Frontal cortex (tissue), 4 donors: ENCODE results near the gene DRAM2. TPM values are rescaled to one million over a fixed set of nuclear protein-coding genes. Genes with fewer than 3 reads are reported as not detected.

Experiments used
- DNase-seq, 2 donors: peaks; one replicate each; pipeline ENCODE4 v3.0.0; 2012; ENCODE audit warnings: low spot score in 2 of 2
- FAIRE-seq: peaks from 2 replicates; lab custom pipeline; 2012; peaks lifted over from hg19 to GRCh38; lab: Jason Lieb, UNC
- total RNA-seq: library from RNA; depleted of rRNA; stranded (reverse); fragments of >200 nt; gene quantifications from one replicate; pipeline ENCODE4 v1.2.3, GENCODE V29; 2014
- donor health status: control.
- donor health status: control.
- donor health status: control.

Gene DRAM2
- 42.0 TPM for total RNA-seq

DNA sequence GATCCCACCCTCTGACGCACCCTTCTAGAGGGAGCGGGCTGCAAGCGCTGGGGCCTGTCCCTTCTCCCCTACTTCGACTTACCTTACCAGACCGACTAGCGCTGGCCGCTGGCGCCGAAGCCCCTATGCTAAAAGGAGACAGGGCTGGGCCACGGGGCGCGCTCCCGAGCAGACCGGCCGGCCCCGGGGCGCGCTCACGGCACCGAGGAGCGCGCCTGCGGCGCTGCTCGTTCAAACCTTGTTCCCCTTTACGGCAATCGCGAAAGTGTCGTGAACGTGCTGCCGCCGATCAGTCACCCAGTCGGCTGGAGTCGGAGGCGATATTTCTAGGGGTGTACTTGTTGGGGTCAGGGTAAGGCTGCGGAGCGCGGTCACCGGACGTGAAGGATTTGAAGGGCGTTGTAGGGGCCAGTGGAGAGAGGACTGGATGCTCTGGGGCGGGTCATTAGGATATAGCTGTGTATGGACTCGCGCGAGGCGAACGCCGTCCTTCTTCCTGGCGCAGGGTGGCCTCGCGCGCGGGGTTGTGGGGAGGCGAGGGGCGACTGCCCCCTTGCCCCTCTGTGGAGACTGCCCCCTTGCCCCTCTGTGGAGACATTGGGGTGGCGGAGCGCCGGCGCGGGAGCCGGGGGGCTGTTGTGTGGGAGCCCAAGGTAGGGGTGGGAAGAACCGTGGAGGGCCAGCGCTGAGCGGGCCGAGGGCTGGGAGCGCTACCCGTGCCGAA, at the start of gene DRAM2, which contains the start of gene CEPT1:
Gene DRAM2 (minus strand): TSS at position 138 of the 724 bp plus-strand sequence. CDS start 8,539 bp downstream, outside the sequence.
Gene CEPT1 (plus strand): TSS at position 268 of the 724 bp plus-strand sequence. CDS start 7,492 bp downstream, outside the sequence.
- DNase-seq (peak; percentile 84 to 88), FAIRE-seq (no peak)

DNA sequence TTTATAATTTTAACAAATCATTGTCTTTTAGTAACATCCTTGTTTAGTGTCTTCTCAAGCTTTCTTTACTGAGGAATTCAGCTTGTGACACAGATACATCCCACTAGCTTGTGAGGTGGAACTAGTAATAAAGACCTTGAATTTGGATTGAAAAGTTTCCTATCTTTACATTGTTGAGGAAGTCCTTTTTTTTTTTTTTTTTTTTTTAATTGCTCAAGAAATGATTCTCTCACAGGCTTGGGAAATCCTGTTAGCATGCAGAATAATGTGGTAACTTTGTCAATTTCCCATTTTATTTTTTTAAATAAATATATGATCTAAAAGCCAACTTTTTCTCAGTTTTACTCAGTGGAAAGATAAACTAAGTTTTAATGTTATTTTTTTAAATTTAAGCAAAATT, 44.8 kb upstream of the DRAM2 start:
- peak; percentile 44 for FAIRE-seq

DNA sequence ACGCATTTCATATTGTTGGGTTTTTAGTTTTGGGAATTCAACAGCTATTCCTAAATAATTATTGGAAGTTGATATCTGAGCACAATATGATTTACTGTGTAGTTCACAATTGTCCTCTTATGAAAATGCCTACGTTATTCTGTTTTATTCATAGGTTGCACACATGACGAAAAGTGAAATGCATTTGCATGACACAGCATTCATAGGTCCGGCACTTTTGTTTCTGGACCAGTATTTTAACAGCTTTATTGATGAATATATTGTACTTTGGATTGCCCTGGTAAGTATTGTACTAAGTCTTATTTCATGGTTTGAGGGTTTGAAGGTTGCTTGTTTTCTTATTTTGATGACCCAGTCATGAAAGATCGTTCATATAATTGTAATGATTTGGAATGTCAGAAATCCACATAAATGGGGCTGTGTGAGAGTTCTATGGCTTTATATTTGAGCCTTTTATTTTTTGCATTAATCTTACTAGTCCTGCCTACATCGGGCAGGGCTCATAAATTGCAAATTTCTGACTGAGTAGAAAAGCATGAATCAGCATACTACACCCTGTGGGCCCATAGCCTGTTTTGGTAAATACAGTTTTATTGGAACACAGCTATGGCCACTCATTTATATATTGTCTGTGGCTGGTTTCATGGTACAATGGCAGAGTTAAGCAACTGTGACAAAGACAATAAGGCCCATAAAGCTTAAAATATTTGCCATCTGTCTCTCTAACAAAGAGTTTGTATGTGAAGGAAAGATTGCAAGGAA, 43.6 kb upstream of the DRAM2 start:
- DNase-seq = no peak
- no peak for FAIRE-seq

More for the DNA sequence above, 44.8 kb upstream of the DRAM2 start:
- no peak for DNase-seq

DNA sequence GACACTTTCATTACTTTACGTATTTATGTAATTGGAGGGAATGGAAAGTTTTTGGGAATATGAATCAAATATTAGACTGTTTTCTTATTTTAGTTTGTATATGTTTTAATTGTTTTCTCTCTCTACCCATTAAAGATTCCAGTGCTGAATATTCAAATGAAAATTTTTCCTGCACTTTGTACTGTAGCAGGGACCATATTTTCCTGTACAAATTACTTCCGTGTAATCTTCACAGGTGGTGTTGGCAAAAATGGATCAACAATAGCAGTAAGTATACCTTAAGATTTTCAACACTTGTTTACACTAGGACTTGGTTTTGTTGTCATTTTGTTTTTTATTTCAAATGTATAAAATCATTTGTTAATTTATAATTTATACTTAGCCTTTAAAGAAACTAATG, 42.2 kb upstream of the DRAM2 start:
- DNase-seq = no peak
- peak; percentile 44 for FAIRE-seq

DNA sequence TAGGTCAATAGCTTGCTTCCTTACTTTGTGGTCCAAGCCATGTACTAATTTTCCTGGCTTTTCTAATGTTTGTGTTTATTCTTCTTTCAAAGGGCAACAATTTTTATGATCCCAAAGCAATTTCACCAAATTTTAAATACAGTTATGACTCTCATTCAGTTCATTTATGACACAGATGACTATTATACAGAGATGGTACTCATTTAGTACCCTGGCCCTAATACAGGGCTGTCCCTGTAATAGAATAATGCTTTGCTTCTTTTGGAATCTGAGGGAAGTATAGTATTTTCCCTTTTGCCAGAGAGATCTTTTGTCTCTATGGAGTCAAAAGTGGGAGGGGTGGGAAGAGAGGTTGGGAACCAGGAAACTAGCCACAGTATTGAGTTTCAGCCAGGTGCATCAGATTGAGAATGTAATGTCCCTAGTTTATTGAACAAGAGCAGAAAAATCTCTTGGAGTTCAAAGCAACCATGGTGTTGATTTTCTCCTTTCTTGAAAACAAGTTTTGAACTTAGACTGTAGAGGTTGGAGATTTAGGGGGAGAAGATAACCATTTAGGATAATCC, 40.2 kb upstream of the DRAM2 start:
- DNase-seq = no peak
- FAIRE-seq = no peak

DNA sequence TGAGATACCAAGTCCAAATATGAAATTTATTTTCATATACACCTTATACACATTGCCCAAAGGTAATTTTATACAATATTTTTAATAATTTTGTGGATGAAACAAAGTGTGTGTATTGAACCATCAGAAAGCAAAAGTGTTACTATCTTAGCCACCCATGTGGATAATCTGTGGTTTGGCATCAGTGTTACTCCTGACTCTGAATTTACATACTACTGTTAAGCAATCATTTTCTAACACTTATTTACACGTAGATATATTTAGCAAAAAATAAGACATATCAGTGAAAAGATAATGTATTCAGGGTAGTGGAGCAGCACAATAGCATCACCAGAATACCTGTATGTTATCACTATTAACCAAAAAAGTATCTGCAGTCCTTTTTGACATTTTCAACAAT, 36.8 kb upstream of the DRAM2 start:
- no peak for FAIRE-seq
- DNase-seq = no peak

DNA sequence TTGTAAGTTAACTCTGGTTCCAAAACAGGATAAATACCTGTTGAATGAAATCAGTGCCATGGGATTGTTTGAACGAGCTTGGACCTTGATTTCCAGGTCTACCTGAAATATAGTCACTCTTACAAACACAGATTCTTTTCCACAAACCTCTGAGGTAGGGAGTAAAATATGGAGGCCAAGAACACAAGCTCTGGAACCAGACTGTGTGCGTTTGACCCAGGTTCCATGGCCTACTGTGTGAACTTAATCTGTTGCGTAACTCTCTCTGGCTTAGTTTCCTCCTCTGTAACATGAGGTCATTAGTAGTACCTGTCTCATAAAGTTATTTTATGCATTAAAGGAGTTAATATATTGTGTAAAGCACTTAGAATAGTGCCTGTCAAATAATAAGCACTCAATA, 35.5 kb upstream of the DRAM2 start:
- DNase-seq = no peak
- FAIRE-seq = no peak

DNA sequence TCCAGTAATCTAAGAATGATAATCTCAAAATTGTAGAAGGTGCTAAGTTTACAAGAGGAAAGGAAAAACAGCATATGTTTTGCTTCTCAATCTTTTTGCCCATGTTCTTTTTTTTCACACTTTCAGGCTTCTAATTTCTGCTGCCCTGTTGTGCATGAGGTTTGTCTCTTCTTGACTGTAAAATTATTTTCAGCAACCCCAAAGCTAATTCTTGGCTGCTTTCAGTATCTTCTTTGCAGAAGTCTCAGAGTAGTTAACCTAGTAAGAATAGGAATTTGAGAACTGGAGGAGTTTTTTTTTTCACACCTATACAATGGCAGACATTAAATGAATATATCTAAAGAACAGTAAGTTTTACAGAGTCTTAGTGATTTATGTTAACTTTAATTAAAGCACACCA, 34.2 kb upstream of the DRAM2 start:
- DNase-seq (no peak), FAIRE-seq (no peak)

DNA sequence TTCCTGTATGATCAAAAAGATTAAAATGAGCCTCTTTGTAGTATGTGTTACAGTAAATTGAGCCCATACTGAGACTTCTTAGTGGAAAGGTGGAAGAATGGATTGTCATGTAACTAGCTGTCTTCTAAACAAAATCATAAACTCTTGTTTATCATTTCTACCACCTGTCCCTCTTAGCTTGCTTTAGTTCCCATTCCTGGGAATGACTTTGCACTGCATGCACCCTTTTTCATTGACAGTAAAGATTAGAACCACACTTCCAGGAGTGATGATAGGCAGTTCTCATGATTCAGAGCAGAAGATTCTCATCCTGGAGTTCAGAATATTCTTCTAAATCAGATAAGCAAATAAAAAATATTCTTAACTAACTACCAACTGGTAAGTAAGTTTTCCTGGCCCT, 32.6 kb upstream of the DRAM2 start:
- FAIRE-seq = no peak
- no peak for DNase-seq

DNA sequence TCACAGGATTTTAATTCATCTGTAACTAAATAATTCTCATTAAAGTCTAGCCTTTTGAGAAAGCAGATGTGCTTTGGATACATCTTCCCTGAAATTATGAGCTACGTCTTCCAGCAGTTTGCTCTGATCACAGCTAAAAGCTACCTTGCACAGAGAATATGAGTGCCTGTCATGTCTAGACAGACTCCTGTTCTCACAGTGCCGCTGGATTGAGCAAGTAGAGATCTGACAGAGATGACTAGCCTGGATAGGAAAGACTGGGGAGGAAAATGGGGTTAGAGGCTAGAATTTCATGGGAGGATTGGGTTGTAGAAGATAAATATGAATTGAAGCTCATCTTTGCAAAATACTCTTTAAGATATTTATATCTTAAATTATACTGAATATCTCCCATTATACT, 24.3 kb upstream of the DRAM2 start:
- DNase-seq = no peak
- no peak for FAIRE-seq

DNA sequence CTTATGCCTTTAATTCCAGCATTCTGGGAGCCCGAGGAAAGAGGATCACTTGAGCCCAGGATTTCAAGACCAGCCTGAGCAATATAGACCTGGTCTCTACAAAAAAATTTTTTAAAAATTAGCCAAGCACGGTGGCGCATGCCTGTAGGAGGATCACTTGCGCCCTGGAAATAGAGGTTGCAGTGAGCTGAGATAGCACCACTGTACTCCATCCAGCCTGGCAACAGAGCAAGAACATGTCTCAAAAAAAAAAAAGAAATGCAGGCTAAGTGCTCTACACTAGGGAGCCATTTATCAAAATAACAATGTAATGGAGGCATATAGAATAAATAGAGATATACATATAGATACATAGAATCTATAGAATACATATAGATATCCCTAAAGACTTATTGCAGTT, 23.5 kb upstream of the DRAM2 start:
- no peak for DNase-seq
- no peak for FAIRE-seq

DNA sequence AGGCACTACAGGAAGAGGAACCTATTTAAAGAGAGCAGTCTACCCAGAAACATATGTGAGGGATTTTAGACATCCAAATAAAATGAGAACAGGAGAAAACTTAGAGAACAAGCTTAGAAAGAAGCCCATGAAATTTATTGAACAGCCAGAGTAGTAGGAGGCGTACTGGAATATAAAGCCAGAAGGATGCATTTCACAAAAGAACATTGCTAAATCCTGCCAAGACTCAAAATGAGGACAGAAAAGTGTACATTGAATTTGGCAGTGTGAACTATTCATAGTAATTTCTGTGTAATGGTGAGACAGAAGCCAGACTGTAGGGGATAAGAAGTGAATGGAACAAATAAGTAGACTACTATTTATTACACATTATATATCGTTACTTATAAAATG, 22.6 kb upstream of the DRAM2 start:
- DNase-seq (no peak), FAIRE-seq (no peak)

DNA sequence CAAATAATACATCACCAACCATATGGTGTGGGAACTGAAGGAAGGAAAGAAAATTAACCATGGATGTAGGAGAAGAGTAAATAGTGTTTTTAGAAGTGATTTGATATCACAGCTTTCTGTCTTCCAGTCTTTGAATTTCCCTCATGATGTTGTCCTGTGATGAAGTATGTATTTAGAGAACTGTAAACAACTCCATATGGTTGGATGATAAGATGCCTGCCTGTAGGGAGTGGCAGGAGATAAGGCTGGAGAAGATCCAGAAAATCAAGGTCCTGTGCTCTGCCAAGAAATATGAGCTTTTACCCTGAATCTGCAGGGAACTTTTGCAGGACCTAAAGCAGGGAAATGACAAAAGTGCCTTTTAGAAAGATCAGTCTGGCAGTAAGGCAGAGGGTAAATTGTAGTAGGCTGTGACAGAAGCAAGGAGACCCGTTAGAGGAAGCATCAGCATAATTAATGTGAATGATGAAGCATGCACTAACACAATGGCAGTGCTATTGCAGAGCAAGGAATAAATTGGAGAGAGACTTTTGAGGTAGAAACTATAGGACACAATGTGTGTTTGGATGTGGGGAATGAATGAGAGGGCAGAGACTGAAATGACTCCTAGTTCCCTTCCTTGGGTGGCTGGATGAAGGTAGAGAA, 22.1 kb upstream of the DRAM2 start:
- DNase-seq (no peak), FAIRE-seq (no peak)

DNA sequence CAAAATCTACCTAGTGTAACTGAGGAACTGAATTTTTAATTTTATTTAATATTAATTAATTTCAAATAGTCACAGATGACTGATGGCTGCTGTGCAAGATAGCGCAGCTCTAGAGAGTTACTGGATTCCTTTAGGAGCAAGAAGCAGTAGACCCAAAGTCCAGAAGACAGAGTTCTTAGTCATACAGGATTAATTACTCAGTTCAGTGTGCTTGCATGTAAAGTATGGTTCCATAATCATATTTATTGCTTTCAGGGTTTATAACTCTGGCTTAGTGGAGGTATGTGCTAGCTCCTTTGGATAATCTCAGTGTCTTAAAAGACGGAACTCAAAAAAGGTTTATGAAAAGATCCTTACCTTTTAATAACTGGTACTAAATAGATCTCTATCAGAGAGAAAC, 17.5 kb upstream of the DRAM2 start:
- FAIRE-seq (no peak), DNase-seq (no peak)

DNA sequence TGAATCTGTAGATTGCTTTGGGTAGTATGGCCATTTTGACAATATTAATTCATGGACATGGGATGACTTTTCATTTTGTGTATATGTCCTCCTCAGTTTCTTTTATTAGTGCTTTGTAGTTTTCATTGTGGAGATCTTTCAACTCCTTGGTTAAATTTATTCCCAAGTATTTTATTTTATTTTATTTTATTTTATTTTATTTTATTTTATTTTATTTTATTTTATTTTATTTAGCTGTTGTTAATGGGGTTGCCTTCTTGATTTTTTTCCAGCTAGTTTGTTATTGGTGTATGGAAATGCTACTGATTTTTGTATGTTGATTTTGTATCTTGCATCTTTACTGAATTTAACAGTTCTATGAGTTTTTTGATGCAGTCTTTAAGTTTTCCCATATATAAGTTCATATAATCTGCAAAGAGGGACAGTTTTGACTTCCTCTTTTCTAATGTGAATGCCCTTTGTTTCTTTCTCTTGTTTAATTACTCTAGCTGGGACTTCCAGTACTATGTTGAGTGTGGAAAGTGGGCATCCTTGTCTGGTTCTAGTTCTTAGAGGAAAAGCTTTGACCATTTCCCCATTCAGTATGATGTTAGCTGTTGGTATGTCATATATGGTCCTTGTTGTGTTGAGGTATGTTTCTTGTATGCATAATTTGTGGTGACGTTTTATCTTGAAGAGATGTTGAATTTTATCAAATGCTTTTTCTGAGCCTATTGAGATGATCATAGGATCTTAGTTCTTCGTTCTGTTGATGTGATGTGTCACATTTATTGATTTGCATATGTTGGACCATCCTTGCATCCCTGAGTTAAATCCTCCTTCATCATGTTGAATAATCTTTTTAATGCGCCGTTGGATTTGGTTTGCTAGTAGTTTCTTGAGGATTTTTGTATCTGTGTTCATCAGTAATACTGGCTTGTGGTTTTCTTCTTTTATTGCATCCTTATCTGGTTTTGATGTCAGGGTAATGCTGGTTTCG, 14.4 kb upstream of the DRAM2 start:
- FAIRE-seq = no peak
- no peak for DNase-seq

DNA sequence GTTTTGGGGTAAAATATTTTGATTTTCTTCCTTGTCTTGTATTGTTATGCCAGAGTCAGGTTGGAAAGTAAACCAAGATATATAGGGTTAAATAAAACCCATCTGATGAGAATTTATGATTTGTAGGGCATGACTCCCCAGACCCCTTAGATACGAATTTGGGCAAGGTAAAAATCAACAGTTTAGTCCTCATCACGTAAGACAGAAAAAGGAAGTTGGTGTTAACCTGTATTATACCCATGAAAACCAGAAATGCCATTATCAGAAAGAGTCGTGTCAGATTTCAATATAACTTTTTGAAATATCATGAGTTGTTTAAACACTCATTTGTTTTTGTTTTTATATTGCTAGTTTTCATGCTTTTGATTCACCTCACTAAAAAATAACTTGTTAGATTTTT, 11.9 kb upstream of the DRAM2 start:
- FAIRE-seq (no peak), DNase-seq (no peak)

DNA sequence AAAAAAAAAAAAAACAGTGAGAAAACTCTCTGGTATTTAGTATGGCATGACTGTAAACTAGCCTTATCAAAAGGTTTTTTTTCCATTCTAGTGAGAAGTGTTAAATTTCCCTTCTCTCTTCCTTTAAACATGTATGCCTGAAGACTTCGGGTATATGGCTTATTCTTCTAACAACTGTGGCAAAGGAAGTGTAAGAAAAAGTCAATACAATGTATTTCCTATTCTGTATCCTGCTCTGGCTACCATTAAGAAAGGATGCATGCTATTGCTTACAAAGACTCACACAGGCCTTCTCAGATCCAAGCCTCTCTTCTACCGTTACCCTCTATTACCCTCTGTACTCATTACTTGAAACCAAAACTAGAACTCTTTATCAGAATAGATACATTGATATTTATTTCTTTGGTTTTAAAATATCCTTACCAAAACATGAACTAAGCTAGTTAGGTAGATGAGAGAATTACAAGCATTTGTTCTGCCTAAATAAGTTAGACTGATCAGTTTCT, 8.5 kb upstream of the DRAM2 start:
- DNase-seq (no peak), FAIRE-seq (no peak)

DNA sequence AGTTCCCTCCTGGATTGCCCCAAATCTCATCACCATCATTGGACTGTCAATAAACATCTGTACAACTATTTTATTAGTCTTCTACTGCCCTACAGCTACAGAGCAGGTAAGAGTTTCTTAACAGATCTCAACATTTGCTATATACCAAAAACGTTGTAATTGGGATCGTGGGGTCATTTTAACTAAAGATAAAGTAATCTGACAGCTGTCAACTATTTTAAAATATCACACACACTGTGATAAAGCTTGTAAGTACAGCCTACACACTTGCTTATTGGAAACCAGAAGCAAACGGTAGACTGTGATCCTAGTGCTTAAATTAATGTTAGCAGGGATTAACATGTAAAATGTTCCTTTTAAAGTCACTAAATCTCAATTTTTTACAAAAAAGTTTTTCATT, 8.1 kb upstream of the DRAM2 start:
- DNase-seq = no peak
- FAIRE-seq = no peak
